ENCODE data around the gene PCGF3. TPM values are rescaled to one million over a fixed set of nuclear protein-coding genes. Genes with fewer than 3 reads are reported as not detected.

Gene PCGF3
- total RNA-seq, 1 experiment from 2014 or later: 83.9 TPM

Other genes starting within 250 kb of the PCGF3 start
- gene ZNF721, start 206.7 kb upstream of the PCGF3 start, total RNA-seq (2021): 35.4 and 42.3 TPM in 2 replicates
- gene PIGG, start 206.6 kb upstream of the PCGF3 start, total RNA-seq (2021): 58.8 and 61.4 TPM in 2 replicates
- 2.6 and 3.6 TPM in 2 replicates for gene TMEM271, start 129.5 kb upstream of the PCGF3 start, total RNA-seq (2021)
- 10.4 and 12.9 TPM in 2 replicates for gene PDE6B, start 80.3 kb upstream of the PCGF3 start, total RNA-seq (2021)
- 362 and 383 TPM in 2 replicates for gene ATP5ME, start 31.6 kb upstream of the PCGF3 start, total RNA-seq (2021)
- 11.7 and 13.0 TPM in 2 replicates for gene MYL5, start 31.3 kb upstream of the PCGF3 start, total RNA-seq (2021)
- 0.47 and 1.7 TPM in 2 replicates for gene SLC49A3, start 16.7 kb upstream of the PCGF3 start, total RNA-seq (2021)
- 4.6 and 6.6 TPM in 2 replicates for gene CPLX1, start 120.3 kb downstream of the PCGF3 start, total RNA-seq (2021)
- gene GAK, start 226.5 kb downstream of the PCGF3 start, total RNA-seq (2021): 96.2 and 109 TPM in 2 replicates
- gene TMEM175, start 226.6 kb downstream of the PCGF3 start, total RNA-seq (2021): 10.0 and 12.1 TPM in 2 replicates

Data from A673 (cell line).